CD14-positive monocyte (primary cell): ENCODE data around the gene SAMSN1. TPM values are rescaled to one million over a fixed set of nuclear protein-coding genes. Genes with fewer than 3 reads are reported as not detected.

Source experiments
- DNase-seq, 3 donors: peaks; one replicate each; pipeline ENCODE4 v3.0.0-alpha.2; 2011 to 2022
- H2AFZ ChIP-seq: 2 replicates; pipeline ENCODE4 v1.6.0; 2012; ENCODE audit warnings: mild to moderate bottlenecking, low read depth, low read length, inconsistent platforms; ENCODE audit not compliant: insufficient read depth, poor library complexity, severe bottlenecking
- H3K27ac ChIP-seq, 2 donors: 1 replicate in 1 of 2; 2 replicates in 1 of 2; pipeline ENCODE4 v1.5.1; 2012 to 2013; ENCODE audit warnings: low read length in 2 of 2, control low read depth in 1 of 2, inconsistent platforms in 1 of 2, low read depth in 1 of 2, mild to moderate bottlenecking in 1 of 2
- H3K27me3 ChIP-seq, 2 donors: one replicate each; pipeline versions ENCODE4 v1.6.0 to v1.6.1; 2011 to 2013; ENCODE audit warnings: low read length in 2 of 2; ENCODE audit not compliant: control insufficient read depth in 2 of 2, insufficient read depth in 2 of 2
- H3K36me3 ChIP-seq, 2 donors: replicated peaks in 1 of 2; 1 replicate in 1 of 2; 2 replicates in 1 of 2; pipeline versions ENCODE4 v1.5.1 to v1.6.1; 2012 to 2013; ENCODE audit warnings: low read length in 2 of 2, control low read depth in 1 of 2, inconsistent platforms in 1 of 2, mild to moderate bottlenecking in 1 of 2; ENCODE audit not compliant: insufficient read depth in 2 of 2, control insufficient read depth in 1 of 2
- H3K4me1 ChIP-seq, 2 donors: 1 replicate in 1 of 2; 2 replicates in 1 of 2; pipeline versions ENCODE4 v1.5.1 to v1.6.1; 2012 to 2013; ENCODE audit warnings: low read length in 2 of 2, control low read depth in 1 of 2, inconsistent platforms in 1 of 2, mild to moderate bottlenecking in 1 of 2, moderate library complexity in 1 of 2; ENCODE audit not compliant: insufficient read depth in 2 of 2, control insufficient read depth in 1 of 2
- H3K4me2 ChIP-seq: replicated peaks from 2 replicates; pipeline ENCODE3; 2012; ENCODE audit warnings: low read length, moderate library complexity, mild to moderate bottlenecking; ENCODE audit not compliant: poor library complexity, severe bottlenecking; ENCODE audit errors: extremely low read depth
- H3K4me3 ChIP-seq, 3 experiments: fragments of 200-600 bp in 1 of 3; sonication (generic) in 1 of 3; replicated peaks in 1 of 3; 1 replicate in 2 of 3; 2 replicates in 1 of 3; pipeline ENCODE4 v1.5.1; 2011 to 2013; ENCODE audit warnings: low read length in 3 of 3, mild to moderate bottlenecking in 3 of 3, control low read depth in 2 of 3, low read depth in 2 of 3, inconsistent platforms in 1 of 3, moderate library complexity in 1 of 3
- H3K79me2 ChIP-seq: 2 replicates; pipeline ENCODE4 v1.6.0; 2012; ENCODE audit warnings: mild to moderate bottlenecking, control low read depth, inconsistent platforms, low read length, moderate library complexity; ENCODE audit not compliant: insufficient read depth
- H3K9ac ChIP-seq: 2 replicates; pipeline ENCODE4 v1.6.0; 2017; ENCODE audit warnings: low read length, mild to moderate bottlenecking; ENCODE audit not compliant: insufficient read depth, poor library complexity, severe bottlenecking
- H3K9me3 ChIP-seq, 2 donors: replicated peaks in 1 of 2; 1 replicate in 1 of 2; 2 replicates in 1 of 2; pipeline versions ENCODE4 v1.5.1 to v1.6.1; 2012 to 2013; ENCODE audit warnings: low read length in 2 of 2, control low read depth in 1 of 2; ENCODE audit not compliant: control insufficient read depth in 1 of 2, insufficient read depth in 1 of 2
- H4K20me1 ChIP-seq: 2 replicates; pipeline ENCODE4 v1.6.0; 2012; ENCODE audit warnings: mild to moderate bottlenecking, low read length, control low read depth, moderate library complexity; ENCODE audit not compliant: insufficient read depth
- H3K27ac Mint-ChIP-seq, 7 donors: one replicate each; pipeline ENCODE4 v1.8.0; 2020; ENCODE audit warnings: mild to moderate bottlenecking in 7 of 7, mixed read lengths in 7 of 7, moderate library complexity in 6 of 7, inconsistent platforms in 2 of 7
- H3K27me3 Mint-ChIP-seq, 3 donors: one replicate each; pipeline ENCODE4 v1.8.0; 2021 to 2022; ENCODE audit warnings: low read depth in 3 of 3, mild to moderate bottlenecking in 3 of 3, mixed read lengths in 3 of 3, moderate library complexity in 3 of 3, inconsistent platforms in 1 of 3
- H3K36me3 Mint-ChIP-seq, 2 donors: one replicate each; pipeline ENCODE4 v1.8.0; 2020; ENCODE audit warnings: mixed read lengths in 2 of 2, inconsistent platforms in 1 of 2, mild to moderate bottlenecking in 1 of 2
- H3K4me1 Mint-ChIP-seq: one replicate; pipeline ENCODE4 v1.8.0; 2020; ENCODE audit warnings: mild to moderate bottlenecking, mixed read lengths
- H3K4me3 Mint-ChIP-seq, 2 donors: one replicate each; pipeline ENCODE4 v1.8.0; 2020; ENCODE audit warnings: mild to moderate bottlenecking in 2 of 2, mixed read lengths in 2 of 2, moderate library complexity in 1 of 2
- H3K9me3 Mint-ChIP-seq, 7 donors: one replicate each; pipeline ENCODE4 v1.8.0; 2020 to 2022; ENCODE audit warnings: mixed read lengths in 7 of 7, mild to moderate bottlenecking in 6 of 7, moderate library complexity in 6 of 7, inconsistent platforms in 2 of 7
- WGBS: methylation state at CpG from one replicate; pipeline ENCODE4 v1.1.5; 2013; ENCODE audit warnings: missing lambda C conversion rate; ENCODE audit not compliant: insufficient coverage; 5-methylcytosine and 5-hydroxymethylcytosine counted together
- intact Hi-C, 2 donors: fragments of 100-400 bp; cut with micrococcal nuclease; formaldehyde crosslinking; loops; one replicate each; pipeline versions ENCODE4 v1.15.0 to v1.15.1; 2023
- polyA plus RNA-seq, 3 donors: library from polyadenylated mRNA; depleted of rRNA in 1 of 3; unstranded in 2 of 3; stranded (reverse) in 1 of 3; fragments of 300-500 nt in 2 of 3; fragments of >200 nt in 1 of 3; fragmentation: Illumina TruSeq in 2 of 3; gene quantifications; 1 replicate in 2 of 3; 2 replicates in 1 of 3; pipeline ENCODE4 v1.2.3, GENCODE V29; 2012 to 2021
- TF ChIP-seq, protein P1 (sequence below): fragments of 200-600 bp; IDR thresholded peaks from one replicate; pipeline ENCODE4 v1.8.0; 2022; ENCODE audit warnings: antibody characterized with exemption, mild to moderate bottlenecking

Gene SAMSN1
- polyA plus RNA-seq, 3 donors, result 20.9 to 38.6 (median 31.0) TPM

DNA sequence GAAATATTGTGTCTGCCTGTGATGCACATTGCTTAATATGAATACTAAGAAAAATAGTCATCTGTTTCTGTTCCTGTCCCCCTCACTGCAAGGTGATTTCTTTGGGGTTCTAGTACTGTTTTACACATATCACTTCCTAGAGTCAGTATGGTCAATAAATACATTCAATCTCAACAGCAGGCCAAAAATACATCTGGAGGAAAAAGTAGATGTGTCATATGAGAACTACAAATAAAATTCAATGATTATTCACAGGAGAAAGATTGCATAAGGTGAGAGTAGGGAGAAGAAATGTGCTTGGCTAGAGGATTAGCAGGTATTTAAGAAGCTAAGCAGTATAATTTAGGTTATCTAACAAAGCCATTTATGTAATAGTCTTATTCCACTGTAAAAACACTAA, 45.3 kb upstream of the SAMSN1 start:
- peaks cover 0 to 8% (median 2%) of the 10 kb centered on the region in 7 donors for H3K9me3 Mint-ChIP-seq
- Histone ChIP-seq H3K79me2 (no peaks in the 10 kb centered on the region), H2AFZ (no peak overlapping the region), H3K4me1 (peaks cover 28 to 44% of the 10 kb centered on the region in 2 donors), H3K27ac (peak overlapping the region; percentile 47 to 88), H3K36me3 (no peaks in the 10 kb centered on the region), H3K4me3 (peak overlapping the region in 1 of 3 experiments; percentile 12), H3K9ac (no peak overlapping the region), H3K4me2 (peak overlapping the region; percentile 33), H3K27me3 (no peaks in the 10 kb centered on the region), H3K9me3 (no peaks in the 10 kb centered on the region), H4K20me1 (no peaks in the 10 kb centered on the region)
- TF ChIP-seq, protein P1, sequence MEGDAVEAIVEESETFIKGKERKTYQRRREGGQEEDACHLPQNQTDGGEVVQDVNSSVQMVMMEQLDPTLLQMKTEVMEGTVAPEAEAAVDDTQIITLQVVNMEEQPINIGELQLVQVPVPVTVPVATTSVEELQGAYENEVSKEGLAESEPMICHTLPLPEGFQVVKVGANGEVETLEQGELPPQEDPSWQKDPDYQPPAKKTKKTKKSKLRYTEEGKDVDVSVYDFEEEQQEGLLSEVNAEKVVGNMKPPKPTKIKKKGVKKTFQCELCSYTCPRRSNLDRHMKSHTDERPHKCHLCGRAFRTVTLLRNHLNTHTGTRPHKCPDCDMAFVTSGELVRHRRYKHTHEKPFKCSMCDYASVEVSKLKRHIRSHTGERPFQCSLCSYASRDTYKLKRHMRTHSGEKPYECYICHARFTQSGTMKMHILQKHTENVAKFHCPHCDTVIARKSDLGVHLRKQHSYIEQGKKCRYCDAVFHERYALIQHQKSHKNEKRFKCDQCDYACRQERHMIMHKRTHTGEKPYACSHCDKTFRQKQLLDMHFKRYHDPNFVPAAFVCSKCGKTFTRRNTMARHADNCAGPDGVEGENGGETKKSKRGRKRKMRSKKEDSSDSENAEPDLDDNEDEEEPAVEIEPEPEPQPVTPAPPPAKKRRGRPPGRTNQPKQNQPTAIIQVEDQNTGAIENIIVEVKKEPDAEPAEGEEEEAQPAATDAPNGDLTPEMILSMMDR, result no peak
- no peak overlapping the region for H3K4me3 Mint-ChIP-seq
- DNase-seq, result peak; percentile 21 to 56 (median 44)
- peaks cover 38% of the 10 kb centered on the region for H3K4me1 Mint-ChIP-seq
- H3K36me3 Mint-ChIP-seq, result no peaks in the 10 kb centered on the region
- no peaks in the 10 kb centered on the region for H3K27me3 Mint-ChIP-seq
- peak overlapping the region; percentile 91 to 99 (median 97) for H3K27ac Mint-ChIP-seq
- intact Hi-C loops, result loop anchor here (5.0 to 10.0 kb wide), 4 partner anchors 47 to 143 kb away; partner anchors contain the start of gene SAMSN1 (in 1 of the 2)

DNA sequence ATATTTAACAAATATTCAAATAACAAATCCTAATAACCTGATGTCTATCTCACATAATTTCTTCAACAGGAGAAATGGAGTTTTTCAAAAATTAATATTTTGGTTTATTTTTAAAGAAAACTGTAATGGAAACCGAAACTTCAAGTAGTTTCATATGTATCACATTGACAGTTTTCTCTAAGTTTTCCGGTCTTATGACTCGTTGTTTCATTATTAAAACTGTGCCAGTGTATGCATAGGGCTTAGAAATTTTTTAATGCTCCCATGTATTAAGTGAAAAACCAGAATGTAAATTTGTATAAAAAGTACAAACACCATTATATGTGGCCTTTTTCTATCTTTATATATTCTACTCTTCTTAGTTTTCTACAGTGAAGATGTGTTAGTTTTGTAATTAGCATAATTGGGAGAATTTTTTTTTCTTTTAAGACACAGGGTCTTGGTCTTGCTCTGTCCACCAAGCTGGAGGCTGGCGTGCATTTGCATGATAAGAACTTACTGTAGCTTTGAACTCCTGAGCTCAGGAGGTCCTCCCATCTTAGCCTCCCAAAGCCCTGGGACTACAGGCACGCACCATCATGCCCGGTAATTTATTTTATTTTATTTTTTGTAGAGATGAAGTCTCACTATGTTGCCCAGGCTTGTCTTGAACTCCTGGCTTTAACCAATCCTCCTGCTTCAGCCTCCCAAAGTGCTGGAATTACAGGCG, 43.9 kb upstream of the SAMSN1 start:
- Mint-ChIP-seq H3K4me3 (no peak overlapping the region), H3K27ac (peak overlapping the region in 5 of 7 donors; percentile 80 to 93 (median 85)), H3K4me1 (peaks cover 39% of the 10 kb centered on the region), H3K36me3 (no peaks in the 10 kb centered on the region), H3K27me3 (peaks cover 0 to under 1% (median 0%) of the 10 kb centered on the region in 3 donors), H3K9me3 (peaks cover 0 to 4% (median 0%) of the 10 kb centered on the region in 7 donors)
- Histone ChIP-seq H3K9ac (no peak overlapping the region), H3K27me3 (no peaks in the 10 kb centered on the region), H3K4me1 (peaks cover 31 to 50% of the 10 kb centered on the region in 2 donors), H3K9me3 (no peaks in the 10 kb centered on the region), H2AFZ (no peak overlapping the region), H3K36me3 (no peaks in the 10 kb centered on the region), H3K27ac (peak overlapping the region; percentile 9 to 88), H3K79me2 (no peaks in the 10 kb centered on the region), H4K20me1 (no peaks in the 10 kb centered on the region), H3K4me3 (peak overlapping the region in 1 of 3 experiments; percentile 16), H3K4me2 (peak overlapping the region; percentile 15)
- intact Hi-C loops, result loop anchor here (5.0 to 10.0 kb wide), 4 partner anchors 45 to 145 kb away; partner anchors contain the start of gene SAMSN1 (in 1 of the 2)
- no CpG with 5 or more reads among the region's 7 CpGs for WGBS
- DNase-seq, result peak; percentile 12 to 49 (median 28)
- TF ChIP-seq, protein P1, result no peak
